ENCODE measurements around the gene CBFA2T2. TPM values are rescaled to one million over a fixed set of nuclear protein-coding genes. Genes with fewer than 3 reads are reported as not detected.
"Not testable (repeated sequence)": the region's sequence is repeated elsewhere in the genome, so short reads cannot be mapped to it uniquely, and the experiment has no call there.

CBFA2T2 gene
- total and polyA plus RNA-seq, 2 donors (not counting 1 experiment from before 2014, with no cell fraction given): 26.9 to 30.0 TPM

DNA sequence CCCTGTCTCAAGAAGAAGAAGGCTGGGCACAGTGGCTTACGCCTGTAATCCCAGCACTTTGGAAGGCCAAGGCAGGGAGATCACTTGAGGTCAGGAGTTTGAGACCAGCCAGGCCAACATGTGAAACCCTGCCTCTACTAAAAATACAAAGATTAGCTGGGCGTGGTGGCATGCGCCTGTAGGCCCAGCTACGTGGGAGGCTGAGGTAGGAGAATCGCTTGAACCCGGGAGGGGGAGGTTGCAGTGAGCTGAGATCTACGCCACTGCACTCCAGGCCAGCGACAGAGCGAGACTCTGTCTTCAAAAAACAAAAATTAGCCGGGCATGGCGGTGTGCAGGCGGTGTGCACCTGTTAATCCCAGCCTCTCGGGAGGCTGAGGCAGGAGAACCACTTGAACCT is 22.0 kb downstream of the CBFA2T2 start:
- H3K4me1 ChIP-seq (ENCODE audit: control insufficient read depth in 2 of 2, insufficient read depth in 2 of 2, low read length in 2 of 2); H3K9me3 Mint-ChIP-seq (ENCODE audit: insufficient read depth); H3K36me3 ChIP-seq (replicated peaks in 1 of 2; ENCODE audit: control extremely low read depth in 1 of 2, control insufficient read depth in 1 of 2, extremely low read depth in 1 of 2, insufficient read depth in 2 of 2, low read length in 1 of 2); POLR2A ChIA-PET; H2AFZ ChIP-seq (ENCODE audit: insufficient read depth, low read depth, low read length, poor library complexity, severe bottlenecking); H3K9ac ChIP-seq (ENCODE audit: low read length); H3K4me2 ChIP-seq (replicated peaks; ENCODE audit: low read depth, low read length, poor library complexity, severe bottlenecking); DNase-seq; H3K9me3 ChIP-seq (ENCODE audit: control extremely low read depth in 1 of 3, control insufficient read depth in 2 of 3, insufficient read depth in 1 of 3, low read length in 2 of 3); ATAC-seq (ENCODE audit: low read depth); H3K27me3 Mint-ChIP-seq; H3K4me3 ChIP-seq (ENCODE audit: control extremely low read depth in 1 of 5, extremely low read depth in 1 of 5, insufficient read depth in 1 of 5, low read depth in 2 of 5, low read length in 4 of 5); intact Hi-C loops (cut with micrococcal nuclease); H3K4me3 Mint-ChIP-seq; CTCF ChIA-PET; H3K27ac Mint-ChIP-seq; H3K27me3 ChIP-seq (replicated peaks in 1 of 4; ENCODE audit: control extremely low read depth in 1 of 4, control insufficient read depth in 3 of 4, insufficient read depth in 4 of 4, low read length in 3 of 4); H3K27ac ChIP-seq (ENCODE audit: low read length in 2 of 2): not testable (repeated sequence)
- 93% methylated on average over 11 of the region's 13 CpGs for WGBS (ENCODE audit: insufficient coverage)
- H3K79me2 ChIP-seq (ENCODE audit: control insufficient read depth, insufficient read depth, low read length): peaks cover 82% of the 10 kb centered on the region
- peaks cover 37% of the 10 kb centered on the region for H4K20me1 ChIP-seq (ENCODE audit: control insufficient read depth, insufficient read depth, low read length, poor library complexity, severe bottlenecking)
- H3K4me1 Mint-ChIP-seq: peaks cover 29% of the 10 kb centered on the region

- DNase-seq (no peak), ATAC-seq (ENCODE audit: low read depth) (no peak)
- H3K79me2 ChIP-seq (ENCODE audit: control insufficient read depth, insufficient read depth, low read length): peaks cover 83% of the 10 kb centered on the region
- peaks cover 41% of the 10 kb centered on the region for H4K20me1 ChIP-seq (ENCODE audit: control insufficient read depth, insufficient read depth, low read length, poor library complexity, severe bottlenecking)
- H3K9me3 ChIP-seq (ENCODE audit: control extremely low read depth in 1 of 3, control insufficient read depth in 2 of 3, insufficient read depth in 1 of 3, low read length in 2 of 3): no peaks in the 10 kb centered on the region
- 96% methylated on average over 5 of the region's 11 CpGs for WGBS (ENCODE audit: insufficient coverage)
- no peak overlapping the region for H3K9ac ChIP-seq (ENCODE audit: low read length)
- Mint-ChIP-seq H3K4me3 (no peak overlapping the region), H3K27me3 (no peaks in the 10 kb centered on the region), H3K27ac (no peak overlapping the region), H3K9me3 (ENCODE audit: insufficient read depth) (no peaks in the 10 kb centered on the region), H3K4me1 (peaks cover 25% of the 10 kb centered on the region)
- no peak overlapping the region for H2AFZ ChIP-seq (ENCODE audit: insufficient read depth, low read depth, low read length, poor library complexity, severe bottlenecking)
- peaks cover 0 to under 1% of the 10 kb centered on the region in 2 donors for H3K4me1 ChIP-seq (ENCODE audit: control insufficient read depth in 2 of 2, insufficient read depth in 2 of 2, low read length in 2 of 2)
- H3K27me3 ChIP-seq (replicated peaks in 1 of 4; ENCODE audit: control extremely low read depth in 1 of 4, control insufficient read depth in 3 of 4, insufficient read depth in 4 of 4, low read length in 3 of 4): no peaks in the 10 kb centered on the region
- no peak overlapping the region for H3K4me2 ChIP-seq (replicated peaks; ENCODE audit: low read depth, low read length, poor library complexity, severe bottlenecking)
- CTCF ChIA-PET: interaction anchor here (1.1 kb wide), 1 partner anchor 120 kb away, joined by 4 read pairs; no protein-coding TSS in a partner anchor
- H3K36me3 ChIP-seq (replicated peaks in 1 of 2; ENCODE audit: control extremely low read depth in 1 of 2, control insufficient read depth in 1 of 2, extremely low read depth in 1 of 2, insufficient read depth in 2 of 2, low read length in 1 of 2): peaks cover 0 to 4% of the 10 kb centered on the region in 2 experiments
- no peak overlapping the region for H3K4me3 ChIP-seq (ENCODE audit: control extremely low read depth in 1 of 5, extremely low read depth in 1 of 5, insufficient read depth in 1 of 5, low read depth in 2 of 5, low read length in 4 of 5)
- TF ChIP-seq EZH2 (IDR thresholded peaks at IDR 0.05; ENCODE audit: borderline replicate concordance, insufficient read depth, low read depth, low read length, poor library complexity, severe bottlenecking) (no peak), CTCF (IDR thresholded peaks at IDR 0.05) (peak; percentile 20)
- POLR2A ChIA-PET: no interaction called here
- intact Hi-C loops (cut with micrococcal nuclease): no loop called here
- H3K27ac ChIP-seq (ENCODE audit: low read length in 2 of 2): no peak overlapping the region
Measured at GRCh38 chr20:33515569-33516216, 25.8 kb downstream of the CBFA2T2 start.

All from B cell (primary cell).